ENCODE data around the gene BAAT.
"Not testable (repeated sequence)": the region's sequence is repeated elsewhere in the genome, so short reads cannot be mapped to it uniquely, and the experiment has no call there.

The BAAT gene

GRCh38 chr9:101333490-101333889, 51.3 kb downstream of the BAAT start:
- H3K9me3 Mint-ChIP-seq = no peaks in the 10 kb centered on the region
- no peaks in the 10 kb centered on the region for H3K4me1 Mint-ChIP-seq (ENCODE audit: low read depth)
- H3K27ac Mint-ChIP-seq = no peak overlapping the region
- no peak for DNase-seq (ENCODE audit: low spot score)
- H3K4me3 Mint-ChIP-seq = no peak overlapping the region
- no peaks in the 10 kb centered on the region for H3K27me3 Mint-ChIP-seq (ENCODE audit: low read depth)
- no peaks in the 10 kb centered on the region for H3K36me3 Mint-ChIP-seq (ENCODE audit: low read depth)

- no peaks in the 10 kb centered on the region for H3K9me3 Mint-ChIP-seq
- H3K4me3 Mint-ChIP-seq = no peak overlapping the region
- no peaks in the 10 kb centered on the region for H3K36me3 Mint-ChIP-seq (ENCODE audit: low read depth)
- H3K27me3 Mint-ChIP-seq (ENCODE audit: low read depth) = no peaks in the 10 kb centered on the region
- H3K27ac Mint-ChIP-seq = no peak overlapping the region
- no peaks in the 10 kb centered on the region for H3K4me1 Mint-ChIP-seq (ENCODE audit: low read depth)
- no peak for DNase-seq (ENCODE audit: low spot score)
These were observed 52.4 kb downstream of the BAAT start for GRCh38 chr9:101332362-101332761.

GRCh38 chr9:101327422-101327909, 57.3 kb downstream of the BAAT start:
- not testable (repeated sequence) for H3K27ac Mint-ChIP-seq

GRCh38 chr9:101326501-101326900, 58.3 kb downstream of the BAAT start:
- Mint-ChIP-seq H3K36me3 (ENCODE audit: low read depth) (no peaks in the 10 kb centered on the region), H3K4me1 (ENCODE audit: low read depth) (no peaks in the 10 kb centered on the region)
- DNase-seq (ENCODE audit: low spot score) = no peak

More at GRCh38 chr9:101327422-101327909, 57.3 kb downstream of the BAAT start:
- not testable (repeated sequence) for H3K9me3 Mint-ChIP-seq; H3K4me3 Mint-ChIP-seq; H3K36me3 Mint-ChIP-seq (ENCODE audit: low read depth); H3K27me3 Mint-ChIP-seq (ENCODE audit: low read depth); DNase-seq (ENCODE audit: low spot score); H3K4me1 Mint-ChIP-seq (ENCODE audit: low read depth)

GRCh38 chr9:101326035-101326434, 58.8 kb downstream of the BAAT start:
- no peak for DNase-seq (ENCODE audit: low spot score)
- no peaks in the 10 kb centered on the region for H3K27me3 Mint-ChIP-seq (ENCODE audit: low read depth)
- H3K9me3 Mint-ChIP-seq = no peaks in the 10 kb centered on the region
- H3K4me3 Mint-ChIP-seq = no peak overlapping the region
- no peaks in the 10 kb centered on the region for H3K36me3 Mint-ChIP-seq (ENCODE audit: low read depth)
- H3K4me1 Mint-ChIP-seq (ENCODE audit: low read depth) = no peaks in the 10 kb centered on the region
- no peak overlapping the region for H3K27ac Mint-ChIP-seq

More at GRCh38 chr9:101326501-101326900, 58.3 kb downstream of the BAAT start:
- no peak overlapping the region for H3K27ac Mint-ChIP-seq
- H3K4me3 Mint-ChIP-seq = no peak overlapping the region
- no peaks in the 10 kb centered on the region for H3K9me3 Mint-ChIP-seq
- H3K27me3 Mint-ChIP-seq (ENCODE audit: low read depth) = no peaks in the 10 kb centered on the region

- Mint-ChIP-seq H3K9me3 (no peaks in the 10 kb centered on the region), H3K36me3 (ENCODE audit: low read depth) (no peaks in the 10 kb centered on the region), H3K4me1 (ENCODE audit: low read depth) (no peaks in the 10 kb centered on the region), H3K27me3 (ENCODE audit: low read depth) (no peaks in the 10 kb centered on the region), H3K4me3 (no peak overlapping the region), H3K27ac (no peak overlapping the region)
- DNase-seq (ENCODE audit: low spot score) = no peak
These were observed 59.8 kb downstream of the BAAT start for GRCh38 chr9:101325053-101325452.

- no peaks in the 10 kb centered on the region for H3K4me1 Mint-ChIP-seq (ENCODE audit: low read depth)
- H3K4me3 Mint-ChIP-seq = no peak overlapping the region
- no peaks in the 10 kb centered on the region for H3K27me3 Mint-ChIP-seq (ENCODE audit: low read depth)
- DNase-seq (ENCODE audit: low spot score) = no peak
- H3K27ac Mint-ChIP-seq = no peak overlapping the region
- no peaks in the 10 kb centered on the region for H3K36me3 Mint-ChIP-seq (ENCODE audit: low read depth)
- H3K9me3 Mint-ChIP-seq = no peaks in the 10 kb centered on the region
These were observed 60.5 kb downstream of the BAAT start for GRCh38 chr9:101324245-101324804.

- Mint-ChIP-seq H3K9me3 (no peaks in the 10 kb centered on the region), H3K27ac (no peak overlapping the region), H3K27me3 (ENCODE audit: low read depth) (no peaks in the 10 kb centered on the region), H3K4me1 (ENCODE audit: low read depth) (no peaks in the 10 kb centered on the region), H3K36me3 (ENCODE audit: low read depth) (no peaks in the 10 kb centered on the region), H3K4me3 (no peak overlapping the region)
- no peak for DNase-seq (ENCODE audit: low spot score)
These were observed 61.7 kb downstream of the BAAT start for GRCh38 chr9:101323129-101323528.

GRCh38 chr9:101317735-101318134, 67.1 kb downstream of the BAAT start:
- no peaks in the 10 kb centered on the region for H3K4me1 Mint-ChIP-seq (ENCODE audit: low read depth)
- no peaks in the 10 kb centered on the region for H3K36me3 Mint-ChIP-seq (ENCODE audit: low read depth)
- no peaks in the 10 kb centered on the region for H3K27me3 Mint-ChIP-seq (ENCODE audit: low read depth)
- no peak for DNase-seq (ENCODE audit: low spot score)
- H3K4me3 Mint-ChIP-seq = no peak overlapping the region
- H3K27ac Mint-ChIP-seq = no peak overlapping the region
- no peaks in the 10 kb centered on the region for H3K9me3 Mint-ChIP-seq

- Mint-ChIP-seq H3K9me3 (no peaks in the 10 kb centered on the region), H3K4me1 (ENCODE audit: low read depth) (no peaks in the 10 kb centered on the region), H3K4me3 (no peak overlapping the region), H3K36me3 (ENCODE audit: low read depth) (no peaks in the 10 kb centered on the region), H3K27me3 (ENCODE audit: low read depth) (peaks cover 4% of the 10 kb centered on the region), H3K27ac (no peak overlapping the region)
- no peak for DNase-seq (ENCODE audit: low spot score)
These were observed 69.7 kb downstream of the BAAT start for GRCh38 chr9:101315112-101315450.

GRCh38 chr9:101312661-101313060, 72.1 kb downstream of the BAAT start:
- DNase-seq (ENCODE audit: low spot score) = no peak
- H3K27ac Mint-ChIP-seq = no peak overlapping the region
- peaks cover 4% of the 10 kb centered on the region for H3K27me3 Mint-ChIP-seq (ENCODE audit: low read depth)
- no peak overlapping the region for H3K4me3 Mint-ChIP-seq
- H3K9me3 Mint-ChIP-seq = no peaks in the 10 kb centered on the region
- H3K36me3 Mint-ChIP-seq (ENCODE audit: low read depth) = no peaks in the 10 kb centered on the region
- no peaks in the 10 kb centered on the region for H3K4me1 Mint-ChIP-seq (ENCODE audit: low read depth)

- H3K9me3 Mint-ChIP-seq = no peaks in the 10 kb centered on the region
- peaks cover 4% of the 10 kb centered on the region for H3K27me3 Mint-ChIP-seq (ENCODE audit: low read depth)
- H3K27ac Mint-ChIP-seq = no peak overlapping the region
- no peaks in the 10 kb centered on the region for H3K36me3 Mint-ChIP-seq (ENCODE audit: low read depth)
- H3K4me3 Mint-ChIP-seq = no peak overlapping the region
- no peak for DNase-seq (ENCODE audit: low spot score)
- no peaks in the 10 kb centered on the region for H3K4me1 Mint-ChIP-seq (ENCODE audit: low read depth)
These were observed 72.9 kb downstream of the BAAT start for GRCh38 chr9:101311758-101312420.

- Mint-ChIP-seq H3K9me3 (no peaks in the 10 kb centered on the region), H3K27me3 (ENCODE audit: low read depth) (peaks cover 4% of the 10 kb centered on the region), H3K4me1 (ENCODE audit: low read depth) (no peaks in the 10 kb centered on the region), H3K4me3 (no peak overlapping the region), H3K27ac (no peak overlapping the region), H3K36me3 (ENCODE audit: low read depth) (no peaks in the 10 kb centered on the region)
- no peak for DNase-seq (ENCODE audit: low spot score)
These were observed 73.6 kb downstream of the BAAT start for GRCh38 chr9:101311191-101311590.

All from T-helper 2 cell treated with Interferon-gamma antibody and Interleukin-4, amounts not matched to agents 5 μg/mL and 100 μg/mL, for 36 hours (primary cell).